Mucosa of rectum (tissue), 2 donors: ENCODE measurements around the gene SIK2.
A peak's percentile ranks its signal among the peaks of the same experiment; 100 is the strongest.

Experiments used
- H3K27ac ChIP-seq, 2 donors: one replicate each; pipeline ENCODE4 v1.7.0; 2013; ENCODE audit warnings: inconsistent platforms in 2 of 2, low read depth in 2 of 2, low read length in 2 of 2
- H3K27me3 ChIP-seq, 2 donors: one replicate each; pipeline ENCODE4 v1.7.0; 2013; ENCODE audit warnings: low read length in 2 of 2; ENCODE audit not compliant: control insufficient read depth in 2 of 2, insufficient read depth in 2 of 2
- H3K36me3 ChIP-seq, 2 donors: one replicate each; pipeline ENCODE4 v1.7.0; 2013; ENCODE audit warnings: low read length in 2 of 2; ENCODE audit not compliant: control insufficient read depth in 2 of 2, insufficient read depth in 2 of 2
- H3K4me1 ChIP-seq, 2 donors: one replicate each; pipeline ENCODE4 v1.7.0; 2013; ENCODE audit warnings: low read length in 2 of 2, mild to moderate bottlenecking in 1 of 2; ENCODE audit not compliant: control insufficient read depth in 2 of 2, insufficient read depth in 2 of 2
- H3K4me3 ChIP-seq, 2 donors: one replicate each; pipeline ENCODE4 v1.7.0; 2013; ENCODE audit warnings: low read length in 2 of 2
- H3K9ac ChIP-seq, 2 donors: one replicate each; pipeline ENCODE4 v1.7.0; 2013; ENCODE audit warnings: low read length in 2 of 2, low read depth in 1 of 2, mild to moderate bottlenecking in 1 of 2
- H3K9me3 ChIP-seq, 2 donors: one replicate each; pipeline ENCODE4 v1.7.0; 2013; ENCODE audit warnings: low read length in 2 of 2; ENCODE audit not compliant: control insufficient read depth in 2 of 2
- donor health status: healthy.
- donor health status: Normal muscosa, but diverticular disease.

Gene SIK2

DNA sequence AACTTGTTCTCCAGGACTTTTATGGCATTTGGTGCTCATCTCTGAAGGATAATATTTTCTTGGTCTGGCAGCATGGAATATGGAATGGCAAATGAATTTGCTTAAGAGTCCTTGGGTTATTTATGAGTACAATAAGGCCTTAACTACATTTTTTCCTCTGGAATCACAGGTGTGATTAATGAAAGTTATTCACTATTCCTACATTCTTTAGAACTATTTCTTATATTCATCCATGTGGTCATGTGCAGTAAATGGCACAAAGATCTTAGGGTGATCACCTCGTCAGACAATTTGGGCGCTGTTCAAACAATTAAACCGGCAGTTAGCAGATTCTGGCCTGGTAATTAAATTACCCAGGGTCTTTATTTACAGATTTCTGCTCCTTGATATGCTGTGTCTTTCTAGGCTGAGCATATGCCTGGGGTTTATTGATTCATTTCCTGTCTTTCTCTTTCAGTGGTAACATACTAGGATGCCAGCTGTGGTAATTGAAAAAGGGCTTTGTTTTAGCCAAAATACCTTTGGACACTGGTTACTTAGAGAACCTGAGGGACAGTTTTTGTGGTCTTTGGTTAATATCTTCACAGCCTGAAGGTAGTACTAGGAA lies 31.6 kb downstream of the SIK2 start:
- no peaks in the 10 kb centered on the region for H3K27me3 ChIP-seq
- H3K4me1 ChIP-seq, result peaks cover 9 to 21% of the 10 kb centered on the region in 2 donors

DNA sequence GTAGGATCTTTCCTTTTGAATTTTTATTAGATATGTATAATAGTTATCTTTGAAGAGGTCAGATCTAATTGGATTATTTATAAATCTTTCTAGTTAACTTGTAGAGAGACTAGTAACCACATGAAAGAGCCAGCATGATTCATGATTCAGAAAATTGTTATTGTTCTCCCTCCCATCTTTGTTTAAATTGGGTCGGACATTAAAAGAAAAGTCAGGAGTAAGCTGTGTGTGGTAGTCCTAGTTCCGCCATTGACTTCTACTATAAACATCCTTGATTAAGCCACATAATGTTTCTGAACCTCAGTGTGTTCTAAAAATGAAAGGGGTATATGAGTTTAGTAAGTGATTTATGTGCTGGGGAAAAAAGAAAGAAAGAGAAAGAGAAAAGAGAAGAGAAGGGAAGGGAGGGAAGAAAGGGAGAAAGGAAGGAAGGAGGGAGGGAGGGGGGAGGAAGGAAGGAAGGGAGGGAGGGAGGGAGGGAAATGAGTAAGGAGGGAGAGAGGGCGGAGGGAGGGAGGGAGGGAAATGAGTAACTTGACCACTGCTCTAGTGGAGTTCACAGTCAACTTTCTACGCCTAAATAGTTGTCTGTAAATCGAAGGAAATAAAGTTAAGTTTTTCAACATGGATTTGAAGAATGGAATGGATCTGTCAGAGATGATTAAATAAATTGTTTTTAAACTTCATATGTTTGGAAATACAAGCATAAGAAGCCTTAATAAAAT lies 32.9 kb downstream of the SIK2 start:
- no peaks in the 10 kb centered on the region for H3K36me3 ChIP-seq
- peak overlapping the region in 1 of 2 donors; percentile 46 for H3K27ac ChIP-seq
- no peaks in the 10 kb centered on the region for H3K27me3 ChIP-seq
- no peak overlapping the region for H3K4me3 ChIP-seq
- H3K9ac ChIP-seq, result no peak overlapping the region
- peaks cover 9 to 16% of the 10 kb centered on the region in 2 donors for H3K4me1 ChIP-seq
- H3K9me3 ChIP-seq, result no peaks in the 10 kb centered on the region

More for the DNA sequence above, 31.6 kb downstream of the SIK2 start:
- no peak overlapping the region for H3K9ac ChIP-seq
- peak overlapping the region in 1 of 2 donors; percentile 53 for H3K27ac ChIP-seq
- no peak overlapping the region for H3K4me3 ChIP-seq
- no peaks in the 10 kb centered on the region for H3K9me3 ChIP-seq
- H3K36me3 ChIP-seq, result no peaks in the 10 kb centered on the region

DNA sequence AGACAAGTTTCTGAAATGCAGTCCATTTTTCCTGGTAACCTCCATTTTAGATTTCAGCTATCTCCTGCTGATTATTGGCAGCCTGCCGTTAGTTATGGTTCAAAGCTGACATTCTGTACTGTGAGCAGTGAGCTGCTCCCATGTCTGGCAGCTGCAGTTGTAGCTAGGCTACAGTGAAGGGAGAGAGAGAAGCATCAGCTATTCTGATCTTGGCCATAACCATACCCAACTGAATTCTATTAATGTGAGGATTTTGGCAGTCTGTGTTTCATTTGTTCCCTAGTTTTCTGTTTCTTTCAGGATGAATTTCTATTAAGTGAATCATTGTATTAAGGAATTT lies 33.4 kb downstream of the SIK2 start:
- H3K9me3 ChIP-seq, result no peaks in the 10 kb centered on the region
- H3K4me3 ChIP-seq, result no peak overlapping the region
- peaks cover 9 to 16% of the 10 kb centered on the region in 2 donors for H3K4me1 ChIP-seq
- no peak overlapping the region for H3K9ac ChIP-seq
- H3K36me3 ChIP-seq, result no peaks in the 10 kb centered on the region
- H3K27ac ChIP-seq, result peak overlapping the region in 1 of 2 donors; percentile 46
- no peaks in the 10 kb centered on the region for H3K27me3 ChIP-seq

DNA sequence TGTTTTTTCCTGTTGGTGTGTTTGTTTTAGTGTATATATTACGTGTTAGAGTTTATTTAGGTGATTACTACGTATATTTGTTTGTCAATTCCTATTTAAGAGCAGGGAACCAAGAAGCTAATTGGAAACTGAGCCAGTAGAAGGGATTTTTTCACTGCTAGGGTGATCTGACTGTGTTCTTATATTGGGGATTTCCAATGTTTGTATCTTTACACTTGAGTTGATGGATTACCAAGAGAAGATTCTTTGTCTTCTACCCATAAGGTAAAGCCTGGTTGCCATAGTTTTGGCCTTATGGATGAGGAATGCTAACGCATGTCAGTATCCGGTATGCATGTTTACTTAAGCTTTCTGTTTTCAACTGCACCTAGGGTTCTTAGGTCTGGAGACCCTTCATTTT lies 35.6 kb downstream of the SIK2 start:
- H3K36me3 ChIP-seq, result peaks cover 0 to 5% of the 10 kb centered on the region in 2 donors
- H3K27ac ChIP-seq, result no peak overlapping the region
- H3K9ac ChIP-seq, result no peak overlapping the region
- H3K27me3 ChIP-seq, result no peaks in the 10 kb centered on the region
- no peaks in the 10 kb centered on the region for H3K9me3 ChIP-seq
- peaks cover 9% of the 10 kb centered on the region in 2 donors for H3K4me1 ChIP-seq
- H3K4me3 ChIP-seq, result no peak overlapping the region

DNA sequence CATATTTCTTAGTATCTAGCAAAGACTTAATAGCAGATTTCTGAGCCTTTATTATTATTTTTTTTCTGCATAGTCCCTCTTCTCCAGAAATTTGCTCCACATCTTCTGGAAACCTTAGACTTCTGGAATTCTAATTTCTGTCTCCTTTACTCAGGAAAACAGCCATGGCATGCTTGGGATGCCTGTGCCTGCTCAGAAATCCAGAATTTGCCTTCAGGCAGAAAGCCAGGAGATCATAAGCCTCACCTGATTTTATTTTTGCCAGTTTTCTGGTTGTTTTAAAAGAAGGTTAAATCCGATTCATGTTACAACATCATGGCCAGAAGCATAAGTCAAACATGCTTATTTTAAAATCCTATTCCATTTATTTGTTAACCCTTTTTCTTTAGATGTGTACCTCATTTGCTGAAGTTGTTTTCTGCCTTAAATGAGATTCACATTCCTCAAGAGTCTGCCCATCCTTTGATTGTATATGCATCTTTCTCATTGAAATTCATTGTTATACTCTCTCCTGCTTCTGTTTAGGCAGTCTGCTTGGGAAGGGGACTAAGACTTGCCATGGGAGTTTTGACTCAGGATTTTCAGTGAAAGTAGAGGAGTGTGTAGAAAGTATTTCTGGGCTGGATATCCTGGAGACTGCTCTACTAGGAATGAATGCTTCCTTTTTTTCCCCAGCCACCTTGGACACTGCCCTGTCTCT lies 37.1 kb downstream of the SIK2 start:
- H3K36me3 ChIP-seq, result peaks cover 0 to 5% of the 10 kb centered on the region in 2 donors
- H3K4me3 ChIP-seq, result no peak overlapping the region
- H3K4me1 ChIP-seq, result peaks cover 3 to 5% of the 10 kb centered on the region in 2 donors
- H3K27me3 ChIP-seq, result no peaks in the 10 kb centered on the region
- H3K9me3 ChIP-seq, result no peaks in the 10 kb centered on the region
- no peak overlapping the region for H3K9ac ChIP-seq
- H3K27ac ChIP-seq, result no peak overlapping the region

DNA sequence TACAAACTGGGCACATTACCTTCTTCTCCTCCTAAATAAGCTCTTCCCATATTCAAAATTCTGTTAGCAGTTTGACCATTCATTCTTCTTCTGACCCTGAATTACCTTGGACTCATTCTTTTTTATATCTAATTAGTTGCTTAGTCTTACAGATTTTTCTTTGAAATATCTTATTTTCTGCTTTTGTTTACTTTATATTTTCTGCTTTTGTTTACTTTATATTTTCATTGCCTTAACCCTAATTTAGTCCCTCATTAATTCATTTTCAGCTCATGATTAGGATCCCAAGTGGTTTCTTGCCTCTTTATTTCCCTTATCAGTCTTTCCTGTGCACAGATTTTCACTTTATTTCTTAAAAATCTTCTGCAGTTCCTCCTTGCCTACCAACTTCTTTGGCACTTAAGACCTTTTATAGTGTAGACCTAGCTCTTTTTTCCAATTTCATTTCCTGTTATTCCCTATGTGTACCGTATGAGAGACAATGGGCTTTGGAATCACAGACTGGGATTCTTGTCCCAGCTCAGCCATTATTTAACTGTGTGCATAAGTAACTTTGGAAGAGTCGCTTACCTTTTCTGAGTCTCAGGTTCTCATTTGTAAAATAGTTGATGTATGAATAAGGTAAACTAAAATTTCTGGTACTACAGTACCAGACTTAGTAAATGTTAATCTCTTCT lies 39.2 kb downstream of the SIK2 start:
- Histone ChIP-seq H3K9me3 (no peaks in the 10 kb centered on the region), H3K4me1 (no peaks in the 10 kb centered on the region), H3K4me3 (no peak overlapping the region), H3K9ac (no peak overlapping the region), H3K27ac (no peak overlapping the region), H3K27me3 (no peaks in the 10 kb centered on the region), H3K36me3 (peaks cover 0 to 5% of the 10 kb centered on the region in 2 donors)

DNA sequence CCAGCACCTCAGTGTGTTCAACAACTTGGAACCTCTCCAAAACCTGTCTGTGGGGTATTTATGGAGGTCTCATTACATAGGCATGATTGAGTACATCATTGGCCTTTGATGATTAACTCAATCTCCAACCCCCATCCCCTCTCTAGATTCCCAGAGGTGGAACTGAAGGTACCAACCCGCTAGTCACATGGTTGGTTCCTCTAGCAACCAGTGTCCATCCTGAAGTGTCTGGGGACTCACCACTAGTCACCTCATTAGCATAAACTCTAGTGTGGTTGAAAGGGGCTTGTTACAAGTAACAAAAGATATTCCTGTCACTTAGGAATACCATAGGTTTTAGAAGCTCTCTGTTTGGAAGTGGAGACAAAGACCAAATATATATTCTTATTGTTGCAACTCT lies 40.3 kb downstream of the SIK2 start:
- Histone ChIP-seq H3K9me3 (no peaks in the 10 kb centered on the region), H3K27ac (no peak overlapping the region), H3K36me3 (peaks cover 0 to 5% of the 10 kb centered on the region in 2 donors), H3K4me3 (no peak overlapping the region), H3K27me3 (no peaks in the 10 kb centered on the region), H3K9ac (no peak overlapping the region), H3K4me1 (no peaks in the 10 kb centered on the region)

DNA sequence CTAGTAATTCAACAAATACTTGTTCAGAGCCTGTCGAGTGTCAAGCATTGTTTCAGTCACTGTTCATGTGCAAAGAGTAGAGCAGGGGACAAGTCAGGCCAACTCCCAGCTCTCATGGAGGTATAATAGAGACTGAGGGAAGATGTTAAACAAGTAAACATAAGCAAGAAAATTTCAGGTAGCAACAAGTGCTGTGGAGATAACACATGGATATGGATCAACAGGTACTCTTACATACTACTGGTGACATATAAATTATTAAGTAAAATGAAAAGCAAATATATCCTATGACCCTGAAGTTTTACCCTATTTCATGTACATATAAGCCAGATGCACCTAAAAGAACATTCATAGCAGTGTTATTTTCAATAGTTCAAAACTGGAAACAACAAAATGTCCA lies 42.7 kb downstream of the SIK2 start:
- Histone ChIP-seq H3K27ac (no peak overlapping the region), H3K9ac (no peak overlapping the region), H3K27me3 (no peaks in the 10 kb centered on the region), H3K9me3 (no peaks in the 10 kb centered on the region), H3K4me1 (no peaks in the 10 kb centered on the region), H3K4me3 (no peak overlapping the region), H3K36me3 (peaks cover 0 to 5% of the 10 kb centered on the region in 2 donors)

DNA sequence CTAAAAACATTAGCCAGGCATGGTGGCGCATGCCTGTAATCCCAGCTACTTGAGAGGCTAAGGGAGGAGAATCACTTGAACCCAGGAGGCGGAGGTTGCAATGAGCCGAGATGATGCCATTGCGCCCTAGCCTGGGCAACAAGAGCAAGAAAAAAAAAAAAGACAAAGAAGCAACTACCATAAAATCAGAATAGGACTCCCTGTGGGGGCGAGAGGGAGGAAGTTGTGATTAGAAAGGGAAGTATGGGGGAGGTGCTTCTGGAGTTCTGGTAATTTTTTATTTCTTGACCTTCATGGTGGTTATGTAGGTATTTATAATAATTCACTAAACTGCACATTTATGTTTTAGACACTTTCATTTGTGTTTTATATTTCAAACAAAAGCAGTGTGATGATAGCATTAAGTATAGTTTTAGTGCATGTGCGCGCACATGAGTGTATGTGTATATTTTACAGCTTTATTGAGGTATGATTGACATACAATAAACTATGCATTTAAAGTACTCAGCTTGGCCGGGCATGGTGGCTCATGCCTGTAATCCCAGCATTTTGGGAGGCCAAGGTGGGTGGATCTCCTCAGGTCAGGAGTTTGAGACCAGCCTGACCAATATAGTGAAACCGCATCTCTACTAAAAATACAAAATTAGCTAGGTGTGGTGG lies 43.5 kb downstream of the SIK2 start:
- H3K36me3 ChIP-seq, result peaks cover 0 to 5% of the 10 kb centered on the region in 2 donors
- no peaks in the 10 kb centered on the region for H3K9me3 ChIP-seq
- no peak overlapping the region for H3K9ac ChIP-seq
- H3K27ac ChIP-seq, result no peak overlapping the region
- H3K4me1 ChIP-seq, result no peaks in the 10 kb centered on the region
- H3K4me3 ChIP-seq, result no peak overlapping the region
- H3K27me3 ChIP-seq, result no peaks in the 10 kb centered on the region
